HG03457 (cell line): ENCODE results near the gene ADAMTS3.

Source experiments
- ATAC-seq: cut with Tn5 transposase; IDR thresholded peaks from one replicate; pipeline ENCODE4 v1.9.1; 2021; ENCODE audit warnings: moderate number of reproducible peaks; ENCODE audit not compliant: unreplicated experiment

The ADAMTS3 gene

GRCh38 chr4:72418458-72418857, 150.6 kb downstream of the ADAMTS3 start:
- no peak for ATAC-seq

GRCh38 chr4:72410158-72410557, 158.9 kb downstream of the ADAMTS3 start:
- no peak for ATAC-seq

- no peak for ATAC-seq
These were observed 160.5 kb downstream of the ADAMTS3 start for GRCh38 chr4:72408568-72408967.

DNA sequence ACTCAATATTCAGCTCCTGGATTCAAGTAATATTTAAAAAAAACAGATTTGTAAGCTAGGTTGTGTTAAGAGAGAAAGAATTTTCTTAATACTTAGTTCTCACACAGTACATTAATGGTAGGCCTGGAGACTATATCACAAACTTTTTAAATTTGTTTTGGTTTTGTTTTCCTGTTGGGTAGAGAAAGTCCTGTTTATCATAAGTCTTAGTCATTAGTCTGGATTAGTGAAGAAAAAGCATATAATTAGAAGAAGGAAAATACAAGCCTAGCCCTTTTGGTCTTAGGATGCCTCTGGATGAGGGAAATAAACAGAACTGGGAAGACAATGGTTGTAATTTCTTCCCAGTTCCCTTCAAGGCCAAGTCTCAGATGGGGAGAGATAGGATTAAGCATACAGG, 163.6 kb downstream of the ADAMTS3 start:
- no peak for ATAC-seq

GRCh38 chr4:72397314-72397713, 171.7 kb downstream of the ADAMTS3 start:
- no peak for ATAC-seq

- no peak for ATAC-seq
These were observed 174.9 kb downstream of the ADAMTS3 start for GRCh38 chr4:72394012-72394663.

DNA sequence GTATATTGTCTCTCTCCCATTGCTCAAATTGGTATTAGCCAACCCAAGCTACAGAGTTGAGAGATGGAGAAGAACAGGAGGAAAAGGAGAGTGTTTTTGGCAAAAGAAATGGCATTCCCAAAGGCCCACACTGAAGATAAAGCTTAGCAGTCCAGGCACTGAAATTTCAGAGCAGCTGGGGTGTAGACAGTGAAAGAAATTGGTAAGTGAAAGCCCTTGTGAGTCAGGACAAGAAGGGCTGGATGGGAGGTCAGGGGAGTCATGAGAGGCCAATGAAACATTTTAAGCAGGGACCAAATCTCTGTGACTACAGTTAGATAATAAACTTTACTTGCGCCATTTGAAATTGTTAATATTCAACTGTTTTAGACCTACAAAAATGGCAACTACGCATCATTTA, 177.7 kb downstream of the ADAMTS3 start:
- no peak for ATAC-seq

DNA sequence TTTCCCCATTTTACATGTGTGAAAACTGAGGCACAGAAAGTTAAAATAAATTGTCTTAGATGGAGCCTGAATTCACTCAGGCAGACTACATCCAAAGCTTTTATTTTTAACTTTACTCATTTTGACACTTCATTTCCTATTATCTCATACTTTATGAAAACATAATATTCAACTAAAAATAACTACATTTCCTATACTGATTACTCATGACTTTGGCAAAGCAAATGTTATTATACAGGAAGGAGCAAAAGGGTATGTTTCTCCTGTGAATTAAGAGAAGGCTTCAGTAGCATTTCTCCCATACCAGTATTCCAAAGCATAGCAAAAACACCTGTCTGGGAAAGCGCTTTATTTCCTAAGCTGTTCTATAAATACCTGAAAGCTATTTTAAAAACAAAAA, 178.6 kb downstream of the ADAMTS3 start:
- no peak for ATAC-seq

- no peak for ATAC-seq
These were observed 180.5 kb downstream of the ADAMTS3 start for GRCh38 chr4:72388521-72388920.

- no peak for ATAC-seq
These were observed 181.1 kb downstream of the ADAMTS3 start for GRCh38 chr4:72387959-72388358.

DNA sequence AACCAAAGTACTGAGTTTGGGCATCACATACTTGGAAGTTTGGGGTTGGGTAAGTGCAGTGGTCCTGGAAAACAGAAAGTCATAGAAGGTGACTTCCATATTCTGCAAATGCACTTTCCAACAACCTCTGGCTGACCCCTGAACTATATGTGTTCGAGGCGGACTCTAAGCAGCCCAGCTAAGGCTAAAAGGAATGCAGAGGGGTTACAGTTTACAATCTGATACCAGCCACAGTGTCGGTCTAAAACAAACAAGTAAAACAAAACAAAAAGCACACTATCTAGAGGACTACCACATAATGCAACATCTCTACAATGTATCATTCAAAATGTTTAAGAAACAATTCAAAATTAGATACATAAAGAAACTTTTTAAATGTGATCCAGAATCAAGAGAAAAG, 185.6 kb downstream of the ADAMTS3 start:
- no peak for ATAC-seq

DNA sequence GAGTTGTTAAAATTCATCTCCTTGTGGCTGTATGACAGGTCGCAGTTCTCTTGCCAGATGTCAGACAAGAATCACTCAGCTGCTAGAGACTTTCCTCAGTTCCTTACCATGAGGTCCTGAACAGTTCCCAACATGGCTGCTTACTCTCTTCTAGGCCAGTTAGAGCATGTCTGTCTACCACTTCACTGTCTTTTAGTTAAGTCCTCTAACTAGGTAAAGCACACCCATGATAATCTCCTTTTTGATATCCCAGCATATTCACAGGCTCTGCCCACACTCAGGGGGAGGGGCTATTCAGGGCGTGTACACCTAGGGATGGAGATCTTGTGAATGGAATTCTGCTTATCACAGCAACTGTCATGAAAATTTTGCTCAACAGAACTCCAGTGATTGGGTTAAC, 190.1 kb downstream of the ADAMTS3 start:
- no peak for ATAC-seq

DNA sequence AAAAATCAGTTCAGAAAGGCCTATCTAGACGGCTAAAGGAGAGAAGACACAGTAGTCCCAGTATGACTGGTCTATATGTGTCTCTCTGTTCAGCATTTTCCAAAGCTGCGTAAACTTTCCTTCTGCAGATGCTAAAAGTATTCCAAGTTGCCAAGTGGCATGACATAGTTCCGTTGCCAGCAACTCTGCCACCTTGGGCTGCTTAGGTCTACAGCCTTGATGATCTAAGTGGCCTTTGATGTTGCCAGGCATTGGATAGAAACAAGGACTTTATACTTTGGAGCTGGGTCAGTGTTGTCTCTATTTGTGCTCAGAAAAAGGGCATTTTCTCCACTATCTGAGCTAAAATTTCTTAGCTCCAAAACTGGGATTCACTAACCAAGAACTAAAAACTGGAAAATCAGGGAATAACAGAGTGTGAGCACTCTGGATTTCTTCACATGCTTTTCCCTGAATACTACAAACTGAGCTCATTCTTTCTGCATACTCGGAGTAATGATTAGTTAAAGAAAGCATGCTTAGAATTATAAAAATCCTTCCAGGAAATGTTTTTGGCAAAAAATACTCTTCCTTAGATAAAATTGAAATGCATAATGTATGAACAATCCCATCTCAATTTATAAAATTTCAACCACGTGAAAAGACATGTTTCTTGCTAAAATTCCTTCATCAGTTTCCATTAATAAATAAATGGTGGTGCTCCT, 191.4 kb downstream of the ADAMTS3 start:
- ATAC-seq: no peak

DNA sequence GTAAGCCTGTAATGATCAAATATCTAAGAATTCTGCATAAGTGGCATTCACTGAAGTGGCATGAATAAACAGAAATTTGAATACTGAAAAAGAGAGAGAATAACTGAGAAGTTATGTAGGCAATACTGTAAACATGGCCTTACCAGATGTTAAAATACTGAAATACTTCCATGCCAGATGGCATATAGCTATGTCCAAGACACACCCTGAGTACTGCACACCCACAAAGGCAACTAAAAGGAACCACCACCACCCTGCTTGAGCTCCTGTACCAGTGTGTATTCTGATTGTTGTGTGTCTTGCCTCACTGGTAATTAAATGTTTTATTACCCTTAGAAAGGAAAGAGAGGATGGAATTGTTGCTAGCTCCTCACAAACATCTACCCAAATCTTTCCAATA, 192.1 kb downstream of the ADAMTS3 start:
- ATAC-seq: no peak

- ATAC-seq: no peak
These were observed 193.8 kb downstream of the ADAMTS3 start for GRCh38 chr4:72375073-72375736.

- no peak for ATAC-seq
These were observed 194.9 kb downstream of the ADAMTS3 start for GRCh38 chr4:72374159-72374558.

- ATAC-seq: no peak
These were observed 202.4 kb downstream of the ADAMTS3 start for GRCh38 chr4:72366601-72367000.

- no peak for ATAC-seq
These were observed 203.0 kb downstream of the ADAMTS3 start for GRCh38 chr4:72365981-72366380.

- ATAC-seq: no peak
These were observed 204.0 kb downstream of the ADAMTS3 start for GRCh38 chr4:72365016-72365415.

GRCh38 chr4:72360075-72360474, 208.9 kb downstream of the ADAMTS3 start:
- ATAC-seq: no peak

DNA sequence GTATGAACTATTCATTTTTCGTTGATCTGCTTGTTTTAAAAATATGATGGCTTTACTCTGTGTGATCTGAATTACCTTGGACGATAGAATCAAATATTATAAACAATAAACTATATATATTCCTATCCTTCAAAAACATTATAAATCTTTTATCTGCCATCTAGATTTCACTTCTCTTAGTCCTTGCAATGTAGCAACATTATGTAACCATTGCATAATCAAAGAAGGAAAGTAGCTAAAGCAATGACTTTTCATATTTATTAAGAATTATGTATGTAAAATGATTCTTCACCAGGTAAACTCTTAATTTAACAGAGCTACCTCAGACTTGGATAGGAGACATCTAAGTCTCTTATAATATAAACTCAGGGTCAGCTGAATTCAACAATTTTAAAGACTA, 210.5 kb downstream of the ADAMTS3 start:
- ATAC-seq: no peak

DNA sequence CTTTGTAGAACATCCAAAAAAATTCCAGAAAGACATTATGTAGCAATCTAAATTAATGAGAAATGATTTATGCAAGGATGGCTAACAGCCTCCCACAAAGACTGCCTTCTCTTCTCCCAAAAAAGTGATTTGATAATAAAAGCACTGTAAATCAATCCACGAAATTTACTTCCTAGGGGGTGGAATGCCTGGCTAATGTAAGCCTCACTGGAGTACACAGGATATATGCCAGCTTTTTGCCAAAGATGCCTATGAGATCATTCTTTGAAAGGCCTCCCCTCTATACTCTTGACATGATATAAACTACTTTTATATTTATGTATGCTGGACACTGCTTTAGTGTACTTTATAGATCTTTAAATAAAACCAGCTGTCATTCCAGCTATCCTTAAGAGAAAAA, 211.1 kb downstream of the ADAMTS3 start:
- ATAC-seq: no peak
